SU-DHL-6 (cell line): ENCODE measurements around the gene ZNF709.

Source experiments
- CTCF ChIP-seq: fragments of 200-600 bp; sonication (generic); IDR thresholded peaks from one replicate; pipeline ENCODE4 v1.5.1; 2017; ENCODE audit warnings: antibody characterized with exemption, mild to moderate bottlenecking, low read length, moderate library complexity; ENCODE audit not compliant: insufficient read depth, poor library complexity, severe bottlenecking
- EZH2phosphoT487 ChIP-seq: fragments of 200-600 bp; sonication (generic), shearing (Covaris generic); conservative IDR thresholded peaks from 2 replicates; pipeline ENCODE4 v1.6.1; 2018; ENCODE audit warnings: mild to moderate bottlenecking, antibody characterized with exemption, low read length, moderate library complexity, mixed read lengths

- TF ChIP-seq EZH2phosphoT487: no peak
- TF ChIP-seq CTCF: peak; percentile 49
Observed at GRCh38 chr19:12495002-12495802, 10.6 kb upstream of the ZNF709 start.
